Liver (tissue), 9 donors: ENCODE results near the gene EHBP1. TPM values are rescaled to one million over a fixed set of nuclear protein-coding genes. Genes with fewer than 3 reads are reported as not detected.

ENCODE experiments used
- DNase-seq: peaks from one replicate; pipeline ENCODE4 v3.0.0-alpha.2; 2017; ENCODE audit warnings: low spot score
- H3K27ac ChIP-seq, 2 donors: one replicate each; pipeline ENCODE4 v1.7.0; 2013; ENCODE audit warnings: inconsistent platforms in 2 of 2, low read length in 2 of 2, control low read depth in 1 of 2, low read depth in 1 of 2, mild to moderate bottlenecking in 1 of 2
- H3K27me3 ChIP-seq, 4 donors: one replicate each; pipeline versions ENCODE4 v1.6.1 to v1.7.0; 2013; ENCODE audit warnings: low read length in 3 of 4, inconsistent platforms in 1 of 4, mild to moderate bottlenecking in 1 of 4, moderate library complexity in 1 of 4; ENCODE audit not compliant: control insufficient read depth in 4 of 4, insufficient read depth in 4 of 4
- H3K36me3 ChIP-seq, 4 donors: one replicate each; pipeline versions ENCODE4 v1.6.1 to v1.7.0; 2013; ENCODE audit warnings: low read length in 3 of 4, mild to moderate bottlenecking in 3 of 4, low read depth in 1 of 4, moderate library complexity in 1 of 4; ENCODE audit not compliant: control insufficient read depth in 4 of 4, insufficient read depth in 3 of 4
- H3K4me1 ChIP-seq, 4 donors: one replicate each; pipeline versions ENCODE4 v1.6.1 to v1.7.0; 2013; ENCODE audit warnings: low read length in 3 of 4, mild to moderate bottlenecking in 3 of 4, moderate library complexity in 1 of 4; ENCODE audit not compliant: control insufficient read depth in 4 of 4, insufficient read depth in 4 of 4
- H3K4me3 ChIP-seq, 3 donors: one replicate each; pipeline versions ENCODE4 v1.6.1 to v1.7.0; 2013; ENCODE audit warnings: low read length in 3 of 3, control low read depth in 1 of 3, low read depth in 1 of 3, mild to moderate bottlenecking in 1 of 3
- H3K9ac ChIP-seq, 2 donors: one replicate each; pipeline ENCODE4 v1.7.0; 2013; ENCODE audit warnings: low read length in 2 of 2, mild to moderate bottlenecking in 2 of 2, moderate library complexity in 2 of 2, control low read depth in 1 of 2, low read depth in 1 of 2
- H3K9me3 ChIP-seq, 4 donors: one replicate each; pipeline versions ENCODE4 v1.6.1 to v1.7.0; 2013; ENCODE audit warnings: low read length in 3 of 4; ENCODE audit not compliant: control insufficient read depth in 4 of 4
- ATF3 ChIP-seq: IDR thresholded peaks from 2 replicates; pipeline ENCODE4 v1.6.1; 2016; ENCODE audit warnings: antibody characterized with exemption
- CTCF ChIP-seq: fragments of 150-350 bp; IDR thresholded peaks from 2 replicates; pipeline ENCODE4 v1.5.1; 2017; ENCODE audit warnings: improper control_type of control experiment, low read depth, low read length; ENCODE audit not compliant: missing input control
- EGR1 ChIP-seq, 2 donors: IDR thresholded peaks; 2 replicates each; pipeline ENCODE4 v1.6.1; 2016 to 2018; ENCODE audit warnings: antibody characterized with exemption in 2 of 2, low read depth in 2 of 2
- FOXA1 ChIP-seq: IDR thresholded peaks from 2 replicates; pipeline ENCODE4 v1.6.1; 2016; ENCODE audit warnings: antibody characterized with exemption
- FOXA2 ChIP-seq: IDR thresholded peaks from 2 replicates; pipeline ENCODE4 v1.6.1; 2016; ENCODE audit warnings: antibody characterized with exemption
- HNF4A ChIP-seq, 2 donors: conservative IDR thresholded peaks; 2 replicates each; pipeline ENCODE4 v1.6.1; 2016; ENCODE audit warnings: antibody characterized with exemption in 2 of 2, mild to moderate bottlenecking in 2 of 2
- HNF4G ChIP-seq: IDR thresholded peaks from 2 replicates; pipeline ENCODE4 v1.6.1; 2016; ENCODE audit warnings: antibody characterized with exemption
- JUND ChIP-seq, 2 donors: IDR thresholded peaks; 2 replicates each; pipeline ENCODE4 v1.6.1; 2016; ENCODE audit warnings: antibody characterized with exemption in 2 of 2
- NR2F2 ChIP-seq: IDR thresholded peaks from 2 replicates; pipeline ENCODE4 v1.6.1; 2016; ENCODE audit warnings: antibody characterized with exemption
- RAD21 ChIP-seq, 2 donors: IDR thresholded peaks; 2 replicates each; pipeline ENCODE4 v1.6.1; 2016; ENCODE audit warnings: antibody characterized with exemption in 2 of 2, mild to moderate bottlenecking in 2 of 2
- RXRA ChIP-seq, 2 donors: IDR thresholded peaks; 2 replicates each; pipeline ENCODE4 v1.6.1; 2017 to 2018; ENCODE audit warnings: antibody characterized with exemption in 2 of 2, mild to moderate bottlenecking in 1 of 2
- SP1 ChIP-seq: IDR thresholded peaks from 2 replicates; pipeline ENCODE4 v1.6.1; 2018; ENCODE audit warnings: antibody characterized with exemption, mild to moderate bottlenecking
- TAF1 ChIP-seq: conservative IDR thresholded peaks from 2 replicates; pipeline ENCODE4 v1.6.1; 2016; ENCODE audit warnings: antibody characterized with exemption, mild to moderate bottlenecking
- YY1 ChIP-seq: IDR thresholded peaks from 2 replicates; pipeline ENCODE4 v1.6.1; 2016; ENCODE audit warnings: antibody characterized with exemption, mild to moderate bottlenecking
- WGBS: extraction: QIAGEN DNeasy Blood & Tissue Kit; methylation state at CpG from one replicate; pipeline ENCODE4 v1.1.7; 2013; 5-methylcytosine and 5-hydroxymethylcytosine counted together
- polyA plus RNA-seq, 2 donors: library from polyadenylated mRNA; stranded (reverse) in 1 of 2; unstranded in 1 of 2; fragments of 200-250 nt in 1 of 2; fragments of >200 nt in 1 of 2; fragmentation: Nextera tagmentation in 1 of 2; extraction: Ambion mirVana in 1 of 2; gene quantifications; one replicate each; pipeline versions ENCODE4 v1.2.1 to v1.2.3, GENCODE V29; 2013 to 2015
- total RNA-seq, 2 donors: library from RNA; depleted of rRNA; stranded (reverse); fragments of >200 nt; gene quantifications; one replicate each; pipeline ENCODE4 v1.2.3, GENCODE V29; 2014
- TF ChIP-seq, protein P1 (sequence below): IDR thresholded peaks from 2 replicates; pipeline ENCODE4 v1.6.1; 2016; ENCODE audit warnings: antibody characterized with exemption
- TF ChIP-seq, protein P2 (sequence below): IDR thresholded peaks from 2 replicates; pipeline ENCODE4 v1.6.1; 2016; ENCODE audit warnings: antibody characterized with exemption, mild to moderate bottlenecking
- TF ChIP-seq, protein P3 (sequence below): IDR thresholded peaks from 2 replicates; pipeline ENCODE4 v1.6.1; 2016; ENCODE audit warnings: antibody characterized with exemption
- donor health status: healthy.
- donor health status: healthy.
- donor health status: healthy.
- donor health status: healthy.
- donor health status: healthy.

EHBP1 gene
- total and polyA plus RNA-seq, 4 donors = 16.6 to 85.8 (median 24.4) TPM

GRCh38 chr2:63027220-63027619 lies 321.7 kb downstream of the EHBP1 start:
- Histone ChIP-seq H3K9ac (no peak overlapping the region), H3K4me3 (no peak overlapping the region), H3K9me3 (no peaks in the 10 kb centered on the region), H3K36me3 (peaks cover 0 to 25% (median 8%) of the 10 kb centered on the region in 4 donors), H3K4me1 (no peaks in the 10 kb centered on the region), H3K27ac (no peak overlapping the region), H3K27me3 (no peaks in the 10 kb centered on the region)
- WGBS = 91% methylated on average over 2 of the region's 2 CpGs
- no peak for TF ChIP-seq HNF4A (conservative IDR thresholded peaks at IDR 0.05)
- TF ChIP-seq HNF4G = no peak
- no peak for TF ChIP-seq JUND (IDR thresholded peaks at IDR 0.05)
- TF ChIP-seq, protein P1, sequence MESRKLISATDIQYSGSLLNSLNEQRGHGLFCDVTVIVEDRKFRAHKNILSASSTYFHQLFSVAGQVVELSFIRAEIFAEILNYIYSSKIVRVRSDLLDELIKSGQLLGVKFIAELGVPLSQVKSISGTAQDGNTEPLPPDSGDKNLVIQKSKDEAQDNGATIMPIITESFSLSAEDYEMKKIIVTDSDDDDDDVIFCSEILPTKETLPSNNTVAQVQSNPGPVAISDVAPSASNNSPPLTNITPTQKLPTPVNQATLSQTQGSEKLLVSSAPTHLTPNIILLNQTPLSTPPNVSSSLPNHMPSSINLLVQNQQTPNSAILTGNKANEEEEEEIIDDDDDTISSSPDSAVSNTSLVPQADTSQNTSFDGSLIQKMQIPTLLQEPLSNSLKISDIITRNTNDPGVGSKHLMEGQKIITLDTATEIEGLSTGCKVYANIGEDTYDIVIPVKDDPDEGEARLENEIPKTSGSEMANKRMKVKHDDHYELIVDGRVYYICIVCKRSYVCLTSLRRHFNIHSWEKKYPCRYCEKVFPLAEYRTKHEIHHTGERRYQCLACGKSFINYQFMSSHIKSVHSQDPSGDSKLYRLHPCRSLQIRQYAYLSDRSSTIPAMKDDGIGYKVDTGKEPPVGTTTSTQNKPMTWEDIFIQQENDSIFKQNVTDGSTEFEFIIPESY = no peak
- TF ChIP-seq, protein P2, sequence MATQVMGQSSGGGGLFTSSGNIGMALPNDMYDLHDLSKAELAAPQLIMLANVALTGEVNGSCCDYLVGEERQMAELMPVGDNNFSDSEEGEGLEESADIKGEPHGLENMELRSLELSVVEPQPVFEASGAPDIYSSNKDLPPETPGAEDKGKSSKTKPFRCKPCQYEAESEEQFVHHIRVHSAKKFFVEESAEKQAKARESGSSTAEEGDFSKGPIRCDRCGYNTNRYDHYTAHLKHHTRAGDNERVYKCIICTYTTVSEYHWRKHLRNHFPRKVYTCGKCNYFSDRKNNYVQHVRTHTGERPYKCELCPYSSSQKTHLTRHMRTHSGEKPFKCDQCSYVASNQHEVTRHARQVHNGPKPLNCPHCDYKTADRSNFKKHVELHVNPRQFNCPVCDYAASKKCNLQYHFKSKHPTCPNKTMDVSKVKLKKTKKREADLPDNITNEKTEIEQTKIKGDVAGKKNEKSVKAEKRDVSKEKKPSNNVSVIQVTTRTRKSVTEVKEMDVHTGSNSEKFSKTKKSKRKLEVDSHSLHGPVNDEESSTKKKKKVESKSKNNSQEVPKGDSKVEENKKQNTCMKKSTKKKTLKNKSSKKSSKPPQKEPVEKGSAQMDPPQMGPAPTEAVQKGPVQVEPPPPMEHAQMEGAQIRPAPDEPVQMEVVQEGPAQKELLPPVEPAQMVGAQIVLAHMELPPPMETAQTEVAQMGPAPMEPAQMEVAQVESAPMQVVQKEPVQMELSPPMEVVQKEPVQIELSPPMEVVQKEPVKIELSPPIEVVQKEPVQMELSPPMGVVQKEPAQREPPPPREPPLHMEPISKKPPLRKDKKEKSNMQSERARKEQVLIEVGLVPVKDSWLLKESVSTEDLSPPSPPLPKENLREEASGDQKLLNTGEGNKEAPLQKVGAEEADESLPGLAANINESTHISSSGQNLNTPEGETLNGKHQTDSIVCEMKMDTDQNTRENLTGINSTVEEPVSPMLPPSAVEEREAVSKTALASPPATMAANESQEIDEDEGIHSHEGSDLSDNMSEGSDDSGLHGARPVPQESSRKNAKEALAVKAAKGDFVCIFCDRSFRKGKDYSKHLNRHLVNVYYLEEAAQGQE = no peak
- no peak for TF ChIP-seq FOXA2
- TF ChIP-seq, protein P3, sequence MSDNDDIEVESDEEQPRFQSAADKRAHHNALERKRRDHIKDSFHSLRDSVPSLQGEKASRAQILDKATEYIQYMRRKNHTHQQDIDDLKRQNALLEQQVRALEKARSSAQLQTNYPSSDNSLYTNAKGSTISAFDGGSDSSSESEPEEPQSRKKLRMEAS = no peak
- TF ChIP-seq RXRA (IDR thresholded peaks at IDR 0.05) = no peak
- no peak for DNase-seq

DNA sequence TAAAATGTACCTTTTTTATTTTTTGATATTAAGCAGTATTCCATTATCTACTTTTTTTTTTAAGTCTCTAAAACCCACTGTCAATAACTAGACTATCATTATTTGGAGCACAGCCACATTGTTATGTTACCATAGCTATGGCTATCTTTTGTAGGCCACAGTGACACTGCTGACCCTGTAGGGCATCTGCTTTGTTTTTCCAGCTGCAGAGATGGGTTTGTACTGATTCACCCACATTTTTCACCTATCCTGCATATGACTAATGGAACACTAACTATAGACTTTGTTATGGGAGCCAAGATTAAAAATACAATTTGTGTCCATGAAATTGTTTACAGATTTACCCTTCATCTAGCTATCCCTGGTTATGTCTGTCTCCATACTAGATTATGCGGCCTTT lies 323.5 kb downstream of the EHBP1 start:
- Histone ChIP-seq H3K4me1 (no peaks in the 10 kb centered on the region), H3K36me3 (peaks cover 0 to 25% (median 7%) of the 10 kb centered on the region in 4 donors), H3K9ac (no peak overlapping the region), H3K9me3 (no peaks in the 10 kb centered on the region), H3K27me3 (no peaks in the 10 kb centered on the region), H3K4me3 (no peak overlapping the region), H3K27ac (no peak overlapping the region)
- no peak for TF ChIP-seq FOXA2
- no peak for TF ChIP-seq TAF1
- TF ChIP-seq ATF3 = no peak
- TF ChIP-seq, protein P1 = no peak
- TF ChIP-seq EGR1 (IDR thresholded peaks at IDR 0.05; ENCODE audit: low read depth in 2 of 2) = no peak
- TF ChIP-seq HNF4G = no peak
- no peak for TF ChIP-seq JUND (IDR thresholded peaks at IDR 0.05)
- no peak for TF ChIP-seq CTCF
- TF ChIP-seq, protein P3 = no peak
- TF ChIP-seq FOXA1 = no peak
- TF ChIP-seq NR2F2 = no peak
- TF ChIP-seq SP1 = no peak
- TF ChIP-seq YY1 = no peak
- TF ChIP-seq RXRA (IDR thresholded peaks at IDR 0.05) = no peak
- TF ChIP-seq RAD21 (IDR thresholded peaks at IDR 0.05) = no peak
- DNase-seq = no peak
- 96% methylated on average over 1 of the region's 1 CpG for WGBS
